GM23248 (cell line): Measurements from ENCODE around the gene C9.
"Not testable (repeated sequence)": the region's sequence is repeated elsewhere in the genome, so short reads cannot be mapped to it uniquely, and the experiment has no call there.

Experiments used
- EZH2 ChIP-seq: fragments of 200-600 bp; sonication (generic); IDR thresholded peaks from 2 replicates; pipeline ENCODE4 v1.6.1; 2018; ENCODE audit warnings: antibody characterized with exemption, mild to moderate bottlenecking; ENCODE audit not compliant: insufficient read depth, poor library complexity, severe bottlenecking
- EZH2phosphoT487 ChIP-seq: fragments of 200-600 bp; sonication (generic); IDR thresholded peaks from 2 replicates; pipeline ENCODE4 v1.6.1; 2018; ENCODE audit warnings: antibody characterized with exemption, moderate library complexity, mild to moderate bottlenecking, low read depth; ENCODE audit not compliant: insufficient read depth

DNA sequence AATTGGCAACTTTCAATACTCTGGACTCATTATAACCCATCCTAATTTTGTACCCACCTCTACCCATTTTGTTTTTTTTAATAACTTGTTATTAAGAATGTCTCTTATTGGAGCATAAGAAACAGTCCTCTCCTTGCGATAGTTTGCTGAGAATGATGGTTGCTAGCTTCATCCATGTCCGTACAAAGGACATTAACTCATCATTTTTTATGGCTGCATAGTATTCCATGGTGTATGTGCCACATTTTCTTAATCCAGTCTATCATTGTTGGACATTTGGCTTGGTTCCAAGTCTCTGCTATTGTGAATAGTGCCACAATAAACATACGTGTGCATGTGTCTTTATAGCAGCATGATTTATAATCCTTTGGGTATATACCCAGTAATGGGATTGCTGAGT, 39.5 kb upstream of the C9 start:
- TF ChIP-seq EZH2phosphoT487, EZH2: not testable (repeated sequence)
